HUDEP-2 (cell line): ENCODE measurements around the gene AGPAT1.
"Not testable (repeated sequence)": the region's sequence is repeated elsewhere in the genome, so short reads cannot be mapped to it uniquely, and the experiment has no call there.

Experiments
- DNase-seq, 76 experiments: peaks; one replicate each; lab custom pipeline; 2025; ENCODE audit not compliant: unreplicated experiment in 76 of 76; lab: John Stamatoyannopoulos, UW

The AGPAT1 gene

DNA sequence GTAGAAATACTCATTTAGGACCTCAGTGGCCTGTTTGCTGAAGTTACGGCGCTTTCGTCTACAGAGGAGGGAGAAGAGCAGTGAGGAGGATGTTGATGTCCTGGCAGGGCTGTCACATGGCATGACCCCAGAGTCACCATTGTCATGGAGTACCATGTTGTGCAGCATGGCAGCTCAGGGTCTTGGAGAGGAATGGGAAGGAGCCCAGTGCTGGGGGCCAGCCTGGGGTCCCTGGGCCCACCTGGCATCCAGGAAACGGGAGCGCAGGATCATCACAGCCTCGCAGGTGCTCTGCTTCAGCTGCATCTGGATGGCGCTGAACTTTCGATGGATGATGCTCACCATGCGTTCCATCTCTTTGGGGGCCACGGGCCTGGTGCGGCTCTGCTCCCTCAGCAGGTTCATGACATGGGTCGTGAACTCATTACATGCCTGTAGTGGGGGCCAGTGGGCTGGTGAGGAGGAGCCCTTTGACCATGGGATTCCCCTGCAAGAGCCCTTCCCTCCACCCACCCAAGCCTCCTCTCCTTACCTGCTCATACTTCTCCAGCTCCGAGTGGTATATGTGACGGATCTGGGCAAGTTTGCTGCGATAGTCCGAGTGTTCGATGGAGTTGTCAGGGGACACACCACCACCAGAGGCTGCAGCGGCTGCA, 12.0 kb upstream of the AGPAT1 start:
- not testable (repeated sequence) for DNase-seq

DNA sequence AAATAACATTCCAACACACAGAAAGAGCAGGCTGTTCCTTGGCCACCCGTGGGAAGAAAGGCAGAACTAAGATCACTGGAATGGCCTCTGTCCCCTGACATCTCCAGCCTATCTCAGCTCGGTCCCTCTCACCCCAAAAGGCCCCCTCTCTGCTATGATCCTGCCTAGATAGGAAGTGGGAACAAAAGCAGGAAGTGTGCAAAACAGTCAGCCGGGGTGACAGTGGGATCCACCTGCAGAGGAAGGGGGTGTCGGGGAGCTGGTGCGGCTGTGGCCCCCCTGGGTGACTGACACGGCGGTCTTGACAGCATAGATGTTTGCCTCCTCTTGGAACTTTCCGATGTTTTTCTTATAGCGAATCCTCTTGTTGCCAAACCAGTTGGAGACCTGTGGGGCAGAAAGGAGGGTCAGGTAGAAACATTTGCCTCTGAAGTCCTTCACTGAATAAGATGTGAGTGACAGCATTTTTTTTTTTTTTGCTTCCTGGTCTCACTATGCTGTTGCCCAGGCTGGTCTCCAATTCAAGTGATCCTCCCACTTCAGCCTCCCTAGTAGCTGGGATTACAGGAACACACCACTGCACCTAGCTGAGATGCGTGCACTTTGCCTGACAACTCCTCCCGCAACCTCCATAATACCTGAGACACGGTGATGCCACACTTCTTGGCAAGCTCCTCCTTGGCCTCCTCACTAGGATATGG, 11.3 kb upstream of the AGPAT1 start:
- DNase-seq, result no peak

DNA sequence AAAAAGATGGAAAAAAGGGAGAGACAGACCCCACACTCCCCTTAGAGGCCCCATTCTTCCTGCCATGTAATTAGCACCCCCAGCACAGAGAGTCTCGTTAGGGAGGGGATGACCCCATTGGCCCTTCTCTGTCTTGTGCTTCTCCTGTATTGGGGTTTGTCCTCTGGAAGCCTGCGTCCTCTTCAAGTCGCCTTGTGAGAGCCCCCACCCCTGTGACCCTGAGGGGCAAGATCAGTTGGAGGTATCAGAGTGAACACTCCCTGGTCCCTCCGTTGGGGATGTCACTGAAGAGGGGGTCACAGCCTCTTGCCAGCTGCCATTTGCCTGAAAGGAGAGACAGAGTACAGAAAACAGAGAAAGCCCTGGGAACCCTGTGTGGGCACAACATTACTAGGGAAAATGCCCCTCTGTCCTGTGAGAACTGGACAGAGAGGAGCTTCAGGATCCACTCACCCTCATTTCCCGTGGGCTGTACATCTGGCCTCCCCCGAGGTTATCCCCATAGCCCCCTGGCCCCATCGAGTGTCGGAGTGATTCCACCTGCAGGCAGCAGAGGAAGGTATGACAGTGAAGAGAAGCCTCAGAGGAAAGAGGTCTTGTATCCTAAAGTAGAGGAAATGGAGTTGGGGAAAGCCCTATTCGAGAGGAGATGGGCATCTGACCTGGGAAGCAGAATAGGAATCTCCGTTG, 10.4 kb upstream of the AGPAT1 start:
- DNase-seq, result not testable (repeated sequence)

DNA sequence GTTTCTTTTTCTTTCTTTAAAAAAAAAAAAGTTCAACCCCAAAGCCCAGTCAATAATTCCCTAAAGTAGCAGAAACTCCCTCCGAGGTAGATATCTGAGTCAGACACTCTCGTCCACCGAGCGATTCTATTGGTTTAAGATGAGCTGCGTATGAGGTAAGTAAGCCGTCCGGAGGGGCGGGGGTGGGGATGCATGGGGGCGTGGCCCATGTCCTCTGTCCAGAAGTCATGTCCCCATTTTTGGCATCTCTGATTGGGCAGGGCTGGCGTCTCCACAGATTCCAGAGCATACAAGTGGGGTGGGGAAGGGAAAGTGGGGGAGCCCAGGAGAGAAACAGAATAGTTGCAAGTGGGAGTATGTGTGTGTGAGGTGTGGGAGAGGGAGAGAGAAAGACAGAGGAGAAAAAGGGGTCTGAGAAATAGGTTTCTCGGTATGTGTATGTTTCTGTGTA, 9.8 kb upstream of the AGPAT1 start:
- DNase-seq, result peak in 72 of 76 experiments; percentile 42 to 94 (median 84)

DNA sequence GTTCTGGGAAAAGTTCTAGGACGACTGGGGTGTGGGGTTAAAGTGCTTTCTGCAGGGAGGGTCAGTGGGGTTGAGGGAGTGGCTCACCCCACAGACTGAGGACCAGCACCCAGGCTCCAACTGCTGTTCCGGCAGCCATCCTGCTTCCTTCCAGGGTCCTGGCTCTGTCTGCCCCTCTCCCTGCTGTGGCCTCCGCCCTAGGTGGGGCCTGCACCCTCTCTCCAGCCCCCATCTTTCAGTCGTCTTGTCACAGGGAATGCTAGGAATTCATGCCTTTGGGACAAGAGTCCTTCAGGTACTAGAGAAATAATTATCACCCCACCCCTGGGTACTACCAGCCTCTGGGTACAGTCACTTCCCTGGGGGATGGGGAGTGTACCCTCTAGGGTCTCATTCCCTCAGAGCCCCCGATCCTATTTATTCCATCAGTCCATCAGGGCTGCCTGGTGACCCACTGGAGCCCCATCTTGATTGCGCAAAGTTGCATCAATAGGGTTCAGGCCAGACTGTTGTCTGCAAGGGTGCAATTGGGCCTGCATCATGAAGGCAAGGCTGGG, 8.3 kb upstream of the AGPAT1 start, which contains the start of gene AGER:
Gene AGER, minus strand, starts transcription at position 170 of the 557 bp plus-strand sequence. Its CDS starts 31 bp downstream, at position 139.
- DNase-seq, result no peak

DNA sequence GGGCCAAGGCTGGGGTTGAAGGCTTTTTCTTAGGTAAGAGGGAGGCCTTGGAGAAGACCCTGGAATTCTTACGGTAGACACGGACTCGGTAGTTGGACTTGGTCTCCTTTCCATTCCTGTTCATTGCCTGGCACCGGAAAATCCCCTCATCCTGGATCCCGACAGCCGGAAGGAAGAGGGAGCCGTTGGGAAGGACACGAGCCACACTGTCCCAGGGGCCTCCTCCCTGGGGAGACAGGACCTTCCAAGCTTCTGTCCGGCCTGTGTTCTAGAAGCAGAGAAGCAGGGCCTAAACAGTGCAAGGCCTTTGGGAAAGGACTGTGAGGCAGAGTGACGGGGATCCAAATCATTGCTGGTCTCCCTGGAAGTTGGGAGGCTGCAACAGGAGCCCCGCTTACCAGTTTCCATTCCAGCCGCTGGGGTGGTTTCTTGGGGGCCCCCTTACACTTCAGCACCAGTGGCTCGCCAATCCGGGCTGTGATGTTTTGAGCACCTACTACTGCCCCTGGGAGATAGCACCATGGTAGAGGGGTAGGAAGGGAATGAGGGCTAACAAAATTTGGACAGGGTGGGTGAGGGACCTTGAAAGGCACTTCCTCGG, 7.7 kb upstream of the AGPAT1 start:
- DNase-seq, result no peak

DNA sequence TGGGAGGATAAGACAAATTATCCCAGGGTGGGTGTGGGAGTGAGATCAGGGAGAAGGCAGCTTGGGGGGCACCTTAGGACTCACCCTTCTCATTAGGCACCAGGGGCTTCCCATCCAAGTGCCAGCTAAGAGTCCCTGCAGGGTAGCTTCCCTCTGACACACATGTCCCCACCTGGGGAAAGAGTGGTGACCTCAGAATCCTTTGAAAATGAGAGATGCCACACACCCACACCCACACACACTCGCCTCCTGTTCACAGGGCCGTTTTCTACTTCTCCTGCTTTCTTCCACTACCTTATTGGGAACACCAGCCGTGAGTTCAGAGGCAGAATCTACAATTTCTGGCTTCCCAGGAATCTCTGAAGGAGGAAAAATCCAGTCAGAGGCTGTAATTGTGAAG, 7.1 kb upstream of the AGPAT1 start:
- DNase-seq, result no peak

DNA sequence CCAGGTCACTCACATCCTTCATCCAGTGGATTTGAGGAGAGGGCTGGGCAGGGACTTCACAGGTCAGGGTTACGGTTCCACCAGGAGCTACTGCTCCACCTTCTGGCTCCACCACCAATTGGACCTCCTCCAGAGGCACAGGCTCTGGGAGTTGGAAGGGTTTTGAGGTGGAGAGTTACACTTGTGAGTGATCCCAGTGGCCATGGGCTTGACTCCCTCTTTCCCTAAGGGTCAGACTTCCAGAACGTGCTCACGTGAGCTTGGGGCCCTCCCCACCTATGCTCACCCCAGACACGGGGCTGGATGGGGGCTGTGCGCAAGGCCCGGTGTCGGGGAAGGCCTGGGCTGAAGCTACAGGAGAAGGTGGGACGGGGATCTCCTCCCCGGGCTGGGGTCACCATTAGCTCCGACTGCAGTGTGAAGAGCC, 6.7 kb upstream of the AGPAT1 start:
- peak in 13 of 76 experiments; percentile 29 to 78 (median 50) for DNase-seq

DNA sequence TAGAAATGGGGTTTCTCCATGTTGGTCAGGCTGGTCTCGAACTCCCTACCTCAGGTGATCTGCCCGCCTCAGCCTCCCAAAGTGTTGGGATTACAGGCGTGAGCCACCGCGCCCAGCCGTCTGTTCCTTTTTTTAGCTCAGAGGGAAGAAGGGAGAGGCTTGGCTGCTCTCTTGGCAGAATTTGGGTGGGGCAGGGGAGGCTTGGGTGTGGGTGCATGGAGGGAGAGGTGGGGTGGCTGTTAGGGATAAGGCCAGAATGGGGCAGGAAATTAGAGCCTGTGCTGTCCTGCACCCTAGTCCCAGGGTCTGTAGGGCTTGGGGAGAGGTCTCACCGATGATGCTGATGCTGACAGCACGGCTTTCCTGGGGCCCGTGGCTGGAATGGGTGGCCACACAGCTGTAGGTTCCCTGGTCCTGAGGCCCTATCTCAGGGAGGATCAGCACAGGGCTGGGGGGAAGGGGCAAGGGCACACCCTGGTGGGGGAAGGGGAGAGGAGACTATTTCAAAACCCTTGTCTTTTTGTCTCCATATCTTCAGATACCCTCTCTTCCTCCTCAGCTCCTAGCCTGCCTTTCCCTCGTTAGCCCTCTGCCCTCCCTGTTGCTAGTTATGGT, 6.1 kb upstream of the AGPAT1 start:
- peak in 64 of 76 experiments; percentile 23 to 87 (median 69) for DNase-seq

DNA sequence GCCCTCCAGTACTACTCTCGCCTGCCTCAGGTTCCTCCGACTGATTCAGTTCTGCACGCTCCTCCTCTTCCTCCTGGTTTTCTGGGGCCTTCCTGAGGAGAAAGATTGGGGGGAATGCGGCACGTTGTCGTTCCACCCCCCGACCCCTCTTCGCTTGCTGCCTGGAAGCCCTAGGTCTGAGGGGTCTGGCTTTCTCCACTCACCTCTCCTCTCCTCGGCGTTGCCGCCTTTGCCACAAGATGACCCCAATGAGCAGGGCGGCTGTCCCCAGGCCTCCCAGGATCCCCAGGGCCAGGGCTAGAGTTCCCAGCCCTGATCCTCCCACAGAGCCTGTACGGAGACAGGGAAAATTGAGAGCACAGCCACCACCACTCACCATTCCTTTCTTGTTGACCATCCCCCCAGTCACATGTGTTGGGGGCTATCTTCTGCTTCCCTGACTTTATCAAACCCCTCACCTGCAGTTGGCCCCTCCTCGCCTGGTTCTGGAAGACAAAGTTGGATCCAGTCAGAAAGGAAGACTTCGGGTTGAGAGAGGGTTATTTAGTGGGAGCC, 5.3 kb upstream of the AGPAT1 start:
- DNase-seq, result no peak

DNA sequence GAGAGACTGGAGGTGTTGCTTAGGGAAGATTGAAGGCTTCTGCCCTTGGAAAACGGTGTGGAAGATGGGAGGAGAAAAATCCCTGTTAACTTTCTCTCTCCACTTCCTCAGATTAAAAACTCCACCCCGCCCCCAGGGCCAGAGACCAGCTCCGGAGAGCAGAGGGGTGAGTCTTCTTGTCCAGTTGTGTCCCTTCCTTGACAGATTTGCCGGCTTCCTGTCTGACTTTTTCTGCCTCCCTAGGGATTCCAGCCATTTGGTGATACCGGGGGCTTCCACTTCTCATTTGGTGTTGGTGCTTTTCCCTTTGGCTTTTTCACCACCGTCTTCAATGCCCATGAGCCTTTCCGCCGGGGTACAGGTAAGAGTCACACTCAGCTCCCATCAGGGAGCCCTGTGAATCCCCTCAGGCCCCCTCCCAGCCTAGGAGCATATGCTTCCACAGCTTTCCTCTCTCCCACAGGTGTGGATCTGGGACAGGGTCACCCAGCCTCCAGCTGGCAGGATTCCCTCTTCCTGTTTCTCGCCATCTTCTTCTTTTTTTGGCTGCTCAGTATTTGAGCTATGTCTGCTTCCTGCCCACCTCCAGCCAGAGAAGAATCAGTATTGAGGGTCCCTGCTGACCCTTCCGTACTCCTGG, 4.0 kb upstream of the AGPAT1 start:
- DNase-seq, result no peak

DNA sequence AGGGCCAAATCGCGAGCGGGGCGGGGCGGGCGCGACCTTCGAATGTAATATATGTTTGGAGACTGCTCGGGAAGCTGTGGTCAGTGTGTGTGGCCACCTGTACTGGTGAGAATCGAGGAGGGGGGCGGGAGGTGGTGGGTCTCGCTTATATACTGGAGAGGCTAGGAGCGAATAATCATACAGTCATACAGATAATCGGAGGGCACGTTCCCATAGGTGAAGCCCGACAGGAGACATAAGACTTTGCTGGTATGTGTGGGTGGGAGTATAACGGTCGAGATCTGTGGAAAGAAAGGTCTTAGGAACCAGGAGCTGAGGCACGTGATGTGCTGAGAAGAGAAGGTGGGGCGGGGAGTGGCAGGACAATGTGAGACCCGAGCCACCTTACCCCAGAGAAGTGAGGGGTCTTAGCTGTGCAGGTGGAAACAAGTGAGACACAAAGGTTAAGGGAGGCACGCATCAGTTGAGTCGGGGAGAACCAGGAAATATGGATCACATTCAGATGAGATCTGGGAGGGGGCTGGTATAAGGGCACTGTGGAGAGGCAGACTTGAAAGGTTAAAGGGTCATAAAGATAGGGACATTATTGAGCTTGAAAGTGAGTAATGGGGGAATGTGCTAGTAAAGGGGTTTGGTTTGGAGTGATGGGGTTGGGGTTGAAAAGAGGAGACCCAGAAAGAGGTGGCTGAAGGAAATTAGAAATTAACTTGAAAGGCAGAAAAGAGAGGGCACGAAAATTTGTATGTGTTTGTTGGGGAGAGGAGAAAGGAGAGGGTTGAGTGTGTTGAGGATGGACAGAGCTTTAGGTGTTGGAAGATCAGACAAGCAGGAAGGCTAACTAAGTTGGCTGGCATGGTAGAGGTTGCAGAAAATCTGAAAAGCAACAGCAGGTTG, 2.9 kb upstream of the AGPAT1 start:
- DNase-seq, result peak in 1 of 76 experiments; percentile 65

DNA sequence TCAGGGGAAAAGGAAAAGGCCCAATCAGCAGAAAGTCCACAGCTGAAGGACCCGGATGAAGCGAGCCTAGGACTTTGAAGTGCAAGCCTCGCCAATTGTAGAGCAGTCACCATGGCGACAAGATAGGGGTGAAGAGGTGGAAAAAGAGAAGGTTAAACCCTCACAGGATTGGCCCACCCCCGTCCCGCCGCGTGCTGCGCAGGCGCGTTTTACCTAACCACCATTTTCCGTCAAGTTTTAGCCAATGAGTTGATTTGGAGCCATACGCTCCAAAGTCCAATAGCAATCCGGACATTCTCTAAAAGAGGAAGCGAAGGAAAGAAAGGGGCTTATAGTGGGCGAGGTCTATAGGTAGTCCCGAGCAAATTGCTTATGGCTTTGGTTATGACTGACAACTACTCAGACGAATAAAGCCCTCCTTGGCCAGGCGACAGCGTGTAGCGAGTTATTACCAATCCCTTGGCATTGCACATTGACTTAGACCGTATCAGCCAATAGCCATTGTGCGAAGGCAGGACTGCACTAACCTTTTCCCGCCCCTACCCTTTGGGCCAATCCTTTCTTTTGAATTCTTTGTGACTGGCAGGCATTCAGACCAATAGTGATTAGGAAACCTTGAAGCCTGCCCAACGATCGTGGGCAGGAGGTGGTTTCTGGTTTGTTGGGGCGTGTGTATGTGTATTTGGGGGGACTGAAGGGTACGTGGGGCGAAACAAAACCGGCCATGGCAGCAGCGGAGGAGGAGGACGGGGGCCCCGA, 2.1 kb upstream of the AGPAT1 start, which contains the start of gene RNF5:
Gene RNF5, plus strand, starts transcription at position 618 of the 759 bp plus-strand sequence. Its CDS starts 107 bp downstream, at position 725.
- peak in 74 of 76 experiments; percentile 91 to 100 (median 99) for DNase-seq

DNA sequence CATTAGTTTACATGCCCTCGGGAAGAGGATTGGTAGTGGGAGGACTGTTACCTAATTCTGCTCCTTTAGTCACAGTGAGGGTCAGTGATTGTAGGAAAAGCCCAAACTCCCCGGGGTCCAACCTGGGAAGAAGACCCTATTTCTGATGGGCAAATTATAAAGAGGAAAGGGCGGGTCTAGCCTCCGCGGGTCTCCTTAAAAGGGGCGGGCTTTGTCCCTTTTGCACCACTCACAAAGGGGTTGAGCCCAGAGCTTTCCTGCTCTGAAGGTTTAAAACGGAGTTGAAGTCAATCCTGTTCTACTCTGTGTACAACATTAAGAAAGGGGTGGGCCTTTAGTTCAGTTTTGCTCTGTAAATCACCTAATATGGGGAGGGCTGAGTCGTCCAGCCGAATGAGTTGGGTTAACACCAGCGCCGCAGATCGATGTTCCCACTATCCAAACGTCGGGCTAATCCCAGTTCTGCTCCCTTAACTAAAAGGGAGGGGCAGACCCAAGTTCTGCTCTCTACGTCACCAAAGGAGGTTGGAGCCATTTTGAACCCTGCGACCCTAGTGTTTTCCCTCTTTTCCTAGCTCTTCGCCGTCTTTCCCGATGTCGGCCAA, 1.4 kb upstream of the AGPAT1 start:
- DNase-seq, result peak in 36 of 76 experiments; percentile 21 to 74 (median 54)

DNA sequence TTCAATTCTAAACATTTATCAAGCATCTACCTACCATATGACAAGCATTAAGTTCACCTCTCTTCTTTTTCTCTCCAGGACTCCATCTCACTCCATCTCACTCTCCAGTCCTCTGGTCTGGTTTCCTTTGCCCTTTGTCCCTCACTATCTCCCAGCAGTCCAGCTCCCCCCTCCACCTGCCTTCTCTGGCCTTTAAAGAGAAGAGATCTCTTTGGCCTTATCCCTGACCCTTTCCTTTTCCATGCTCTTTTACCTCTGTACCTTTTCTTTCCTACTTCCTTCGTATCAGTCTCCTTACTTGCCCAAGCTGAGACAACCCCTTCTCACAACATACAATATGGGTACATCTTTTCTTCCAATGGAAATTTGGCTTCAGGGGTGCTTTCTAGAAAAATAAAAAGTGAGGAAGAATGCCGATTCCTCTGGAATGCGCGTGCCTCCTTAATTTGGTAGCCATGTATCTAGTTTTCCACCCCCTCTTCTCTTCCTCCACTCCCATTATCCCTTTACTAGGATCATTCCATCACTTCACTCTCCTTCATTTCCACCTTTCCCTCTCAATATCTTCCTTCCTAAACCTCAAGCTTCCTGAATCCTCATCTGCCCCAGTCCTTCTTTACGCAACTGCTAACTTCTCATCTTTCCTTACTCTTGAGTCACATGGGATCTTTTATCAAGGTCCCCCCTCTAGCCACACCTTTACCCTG, 745 bp upstream of the AGPAT1 start:
- DNase-seq, result no peak

DNA sequence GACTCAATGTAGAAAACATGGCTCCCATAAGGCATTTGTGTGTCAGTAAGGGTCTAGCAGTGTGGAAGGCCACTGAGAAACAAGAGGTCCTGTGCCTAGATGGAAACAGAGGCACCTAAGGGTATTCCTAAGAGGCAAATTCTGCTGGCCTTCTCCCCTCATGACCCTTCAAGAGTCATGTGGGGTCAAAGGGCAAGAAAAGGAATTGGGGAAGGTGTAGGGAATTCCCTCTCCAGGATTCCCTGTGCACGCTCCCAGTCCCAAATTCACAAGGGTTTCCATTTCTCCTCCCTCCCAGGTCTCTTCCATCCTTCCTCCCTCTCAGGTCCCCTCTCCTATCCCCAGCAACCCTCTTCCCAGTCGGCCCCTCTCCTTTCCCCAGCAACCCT, 568 bp downstream of the AGPAT1 start:
- no peak for DNase-seq

DNA sequence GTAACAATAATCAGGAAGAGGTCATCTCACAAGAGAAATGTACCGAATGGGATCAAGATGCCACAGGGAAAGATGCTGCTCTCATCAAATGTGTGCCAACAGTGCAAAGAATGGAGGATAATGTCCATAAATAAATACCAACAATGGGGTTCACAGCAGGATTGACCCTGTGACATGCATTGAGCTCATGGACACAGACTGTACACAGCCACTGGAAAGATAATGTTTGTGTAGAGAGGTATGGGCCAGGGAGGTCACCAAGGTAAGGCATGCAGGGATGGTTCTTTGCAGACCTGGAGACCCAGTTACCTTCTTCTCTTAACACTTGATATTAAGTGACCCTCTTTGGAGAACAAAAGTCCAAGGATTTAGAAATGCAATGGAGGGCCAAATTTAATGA, 1.5 kb downstream of the AGPAT1 start:
- DNase-seq, result no peak
